Nephron (organoid): Measurements from ENCODE around the gene PANK2.

Experiments
- H3K27ac Mint-ChIP-seq, 3 experiments: 2 replicates each; pipeline ENCODE4 v1.8.0; 2020; ENCODE audit warnings: mixed read lengths in 3 of 3, mild to moderate bottlenecking in 2 of 3, moderate library complexity in 1 of 3
- H3K27me3 Mint-ChIP-seq: 2 replicates; pipeline ENCODE4 v1.8.0; 2021; ENCODE audit warnings: low read depth, mild to moderate bottlenecking, moderate library complexity, mixed read lengths
- H3K36me3 Mint-ChIP-seq: 2 replicates; pipeline ENCODE4 v1.8.0; 2020; ENCODE audit warnings: low read depth, mixed read lengths
- H3K4me1 Mint-ChIP-seq: 2 replicates; pipeline ENCODE4 v1.8.0; 2020; ENCODE audit warnings: mixed read lengths
- H3K4me3 Mint-ChIP-seq, 3 experiments: 2 replicates each; pipeline ENCODE4 v1.8.0; 2020; ENCODE audit warnings: mild to moderate bottlenecking in 3 of 3, mixed read lengths in 3 of 3, moderate library complexity in 2 of 3
- H3K9me3 Mint-ChIP-seq: 2 replicates; pipeline ENCODE4 v1.8.0; 2020; ENCODE audit warnings: mixed read lengths
- CTCF ChIP-seq, 3 experiments: fragments of 200-600 bp; sonication (generic); IDR thresholded peaks; one replicate each; pipeline ENCODE4 v1.5.0; 2021; ENCODE audit warnings: antibody characterized with exemption in 3 of 3; ENCODE audit not compliant: unreplicated experiment in 3 of 3

The PANK2 gene

DNA sequence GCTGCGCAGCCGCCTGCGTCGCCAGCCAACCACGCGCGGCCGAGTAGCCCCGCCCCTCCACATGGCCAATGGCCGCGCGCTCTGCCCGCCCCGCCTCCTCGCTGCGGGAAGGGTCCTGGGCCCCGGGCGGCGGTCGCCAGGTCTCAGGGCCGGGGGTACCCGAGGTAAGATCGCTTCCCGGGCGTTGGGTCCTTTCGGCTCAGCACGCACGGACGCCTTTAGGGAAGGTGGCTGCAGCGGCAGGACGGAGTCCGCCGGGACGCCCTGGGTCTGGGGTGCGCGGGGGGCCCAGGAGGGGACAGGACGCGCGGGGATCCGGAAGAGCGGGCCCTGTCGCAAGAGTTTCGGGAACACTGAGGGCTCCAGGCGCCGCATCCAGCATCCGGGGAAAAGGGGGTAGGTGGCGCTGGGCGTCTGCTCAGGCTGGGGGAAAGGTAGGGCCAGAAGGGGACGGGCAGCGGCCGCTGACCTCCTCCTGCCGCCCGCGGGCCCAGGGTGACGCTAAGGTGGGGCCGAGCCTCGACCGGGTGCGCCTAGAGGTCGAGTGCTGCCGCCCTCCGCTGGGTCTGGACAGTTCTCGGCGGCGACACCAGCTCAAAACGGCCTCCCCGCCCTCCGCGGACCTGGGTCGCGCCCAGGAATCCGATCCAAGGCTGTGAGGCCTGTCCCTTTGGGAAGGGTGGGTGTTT is 42.3 kb upstream of the PANK2 start, which contains the start of gene MAVS:
TSS of gene MAVS (plus strand) at position 95 of the 689 bp plus-strand sequence. CDS start 7,791 bp downstream, outside the sequence.
- TF ChIP-seq CTCF (IDR thresholded peaks at IDR 0.05; ENCODE audit: unreplicated experiment in 3 of 3): no peak
- Mint-ChIP-seq H3K4me1 (peaks cover 13% of the 10 kb centered on the region), H3K27ac (peak within 1 kb of the TSS; percentile 53 to 88 (median 81)), H3K9me3 (no peaks in the 10 kb centered on the region), H3K4me3 (peak within 1 kb of the TSS; percentile 87 to 93 (median 91)), H3K27me3 (no peaks in the 10 kb centered on the region), H3K36me3 (no peaks in the 10 kb centered on the region)

DNA sequence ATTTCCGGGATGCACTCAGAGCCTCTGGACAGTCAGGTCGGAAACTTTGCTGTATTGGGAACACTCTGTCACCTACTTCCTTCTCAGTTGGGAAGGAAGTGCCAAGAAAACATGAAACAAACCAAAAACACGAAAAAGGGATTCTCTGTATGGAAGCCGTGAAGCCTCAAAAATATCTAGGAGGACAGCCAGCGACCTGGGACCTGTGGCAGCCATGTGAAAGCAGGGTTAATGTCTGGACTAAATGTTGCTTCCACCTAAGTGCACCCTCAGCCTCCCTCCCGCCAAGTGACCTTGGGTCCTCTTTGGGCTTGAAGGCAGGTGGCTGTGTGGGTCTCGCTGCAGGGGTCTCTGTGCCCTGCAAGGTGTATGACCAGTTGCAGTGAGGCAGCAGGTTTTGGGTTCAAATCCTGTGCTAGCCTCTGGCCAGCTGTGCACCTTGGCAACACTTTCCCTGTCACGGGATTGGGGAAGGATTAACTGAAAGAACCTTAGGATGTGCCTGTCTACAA is 41.7 kb upstream of the PANK2 start:
- TF ChIP-seq CTCF (IDR thresholded peaks at IDR 0.05; ENCODE audit: unreplicated experiment in 3 of 3): no peak
- peak overlapping the region; percentile 53 to 88 (median 81) for H3K27ac Mint-ChIP-seq
- peak overlapping the region; percentile 87 to 93 (median 91) for H3K4me3 Mint-ChIP-seq
- H3K36me3 Mint-ChIP-seq: peaks cover 4% of the 10 kb centered on the region
- H3K4me1 Mint-ChIP-seq: peaks cover 13% of the 10 kb centered on the region
- no peaks in the 10 kb centered on the region for H3K27me3 Mint-ChIP-seq
- no peaks in the 10 kb centered on the region for H3K9me3 Mint-ChIP-seq

GRCh38 chr20:3848565-3848964 is 40.6 kb upstream of the PANK2 start:
- no peak for TF ChIP-seq CTCF (IDR thresholded peaks at IDR 0.05; ENCODE audit: unreplicated experiment in 3 of 3)
- peaks cover 4% of the 10 kb centered on the region for H3K36me3 Mint-ChIP-seq
- H3K27ac Mint-ChIP-seq: peak overlapping the region; percentile 20 to 63 (median 30)
- peaks cover 13% of the 10 kb centered on the region for H3K4me1 Mint-ChIP-seq
- no peaks in the 10 kb centered on the region for H3K9me3 Mint-ChIP-seq
- H3K27me3 Mint-ChIP-seq: no peaks in the 10 kb centered on the region
- peak overlapping the region; percentile 87 to 93 (median 91) for H3K4me3 Mint-ChIP-seq

GRCh38 chr20:3854462-3854871 is 34.7 kb upstream of the PANK2 start:
- Mint-ChIP-seq H3K9me3 (no peaks in the 10 kb centered on the region), H3K4me1 (peaks cover 1% of the 10 kb centered on the region), H3K4me3 (no peak overlapping the region), H3K36me3 (peaks cover 44% of the 10 kb centered on the region), H3K27me3 (no peaks in the 10 kb centered on the region), H3K27ac (no peak overlapping the region)
- TF ChIP-seq CTCF (IDR thresholded peaks at IDR 0.05; ENCODE audit: unreplicated experiment in 3 of 3): no peak

GRCh38 chr20:3857405-3857804 is 31.8 kb upstream of the PANK2 start:
- H3K4me3 Mint-ChIP-seq: no peak overlapping the region
- H3K27me3 Mint-ChIP-seq: no peaks in the 10 kb centered on the region
- H3K27ac Mint-ChIP-seq: no peak overlapping the region
- peaks cover 55% of the 10 kb centered on the region for H3K36me3 Mint-ChIP-seq
- H3K9me3 Mint-ChIP-seq: no peaks in the 10 kb centered on the region
- TF ChIP-seq CTCF (IDR thresholded peaks at IDR 0.05; ENCODE audit: unreplicated experiment in 3 of 3): no peak
- H3K4me1 Mint-ChIP-seq: no peaks in the 10 kb centered on the region

- Mint-ChIP-seq H3K4me3 (no peak overlapping the region), H3K27ac (no peak overlapping the region), H3K36me3 (peaks cover 68% of the 10 kb centered on the region), H3K4me1 (no peaks in the 10 kb centered on the region), H3K9me3 (no peaks in the 10 kb centered on the region), H3K27me3 (no peaks in the 10 kb centered on the region)
- no peak for TF ChIP-seq CTCF (IDR thresholded peaks at IDR 0.05; ENCODE audit: unreplicated experiment in 3 of 3)
Measured at GRCh38 chr20:3858689-3859088, 30.5 kb upstream of the PANK2 start.
